ENCODE results near the gene MCTP1.

GRCh38 chr5:95070866-95071265, 214.0 kb downstream of the MCTP1 start:
- TF ChIP-seq TOX (CRISPR knock-in tag; IDR thresholded peaks at IDR 0.05; ENCODE audit: borderline replicate concordance) (no peak), ZNF565 (CRISPR knock-in tag; conservative IDR thresholded peaks at IDR 0.05; ENCODE audit: low read depth) (no peak), ESRRG (CRISPR knock-in tag; IDR thresholded peaks at IDR 0.05) (no peak), RARB (CRISPR knock-in tag; IDR thresholded peaks at IDR 0.05) (no peak), ZC3H10 (CRISPR knock-in tag; IDR thresholded peaks at IDR 0.05) (no peak), GLIS3 (CRISPR knock-in tag; IDR thresholded peaks at IDR 0.05) (no peak), ZFP30 (CRISPR knock-in tag; IDR thresholded peaks at IDR 0.05) (no peak), ZNF70 (CRISPR knock-in tag; IDR thresholded peaks at IDR 0.05) (no peak)
- TF ChIP-seq, protein P1, sequence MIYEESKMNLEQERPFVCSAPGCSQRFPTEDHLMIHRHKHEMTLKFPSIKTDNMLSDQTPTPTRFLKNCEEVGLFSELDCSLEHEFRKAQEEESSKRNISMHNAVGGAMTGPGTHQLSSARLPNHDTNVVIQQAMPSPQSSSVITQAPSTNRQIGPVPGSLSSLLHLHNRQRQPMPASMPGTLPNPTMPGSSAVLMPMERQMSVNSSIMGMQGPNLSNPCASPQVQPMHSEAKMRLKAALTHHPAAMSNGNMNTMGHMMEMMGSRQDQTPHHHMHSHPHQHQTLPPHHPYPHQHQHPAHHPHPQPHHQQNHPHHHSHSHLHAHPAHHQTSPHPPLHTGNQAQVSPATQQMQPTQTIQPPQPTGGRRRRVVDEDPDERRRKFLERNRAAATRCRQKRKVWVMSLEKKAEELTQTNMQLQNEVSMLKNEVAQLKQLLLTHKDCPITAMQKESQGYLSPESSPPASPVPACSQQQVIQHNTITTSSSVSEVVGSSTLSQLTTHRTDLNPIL (CRISPR knock-in tag; IDR thresholded peaks at IDR 0.05; ENCODE audit: low read depth) = no peak
- TF ChIP-seq, protein P2, sequence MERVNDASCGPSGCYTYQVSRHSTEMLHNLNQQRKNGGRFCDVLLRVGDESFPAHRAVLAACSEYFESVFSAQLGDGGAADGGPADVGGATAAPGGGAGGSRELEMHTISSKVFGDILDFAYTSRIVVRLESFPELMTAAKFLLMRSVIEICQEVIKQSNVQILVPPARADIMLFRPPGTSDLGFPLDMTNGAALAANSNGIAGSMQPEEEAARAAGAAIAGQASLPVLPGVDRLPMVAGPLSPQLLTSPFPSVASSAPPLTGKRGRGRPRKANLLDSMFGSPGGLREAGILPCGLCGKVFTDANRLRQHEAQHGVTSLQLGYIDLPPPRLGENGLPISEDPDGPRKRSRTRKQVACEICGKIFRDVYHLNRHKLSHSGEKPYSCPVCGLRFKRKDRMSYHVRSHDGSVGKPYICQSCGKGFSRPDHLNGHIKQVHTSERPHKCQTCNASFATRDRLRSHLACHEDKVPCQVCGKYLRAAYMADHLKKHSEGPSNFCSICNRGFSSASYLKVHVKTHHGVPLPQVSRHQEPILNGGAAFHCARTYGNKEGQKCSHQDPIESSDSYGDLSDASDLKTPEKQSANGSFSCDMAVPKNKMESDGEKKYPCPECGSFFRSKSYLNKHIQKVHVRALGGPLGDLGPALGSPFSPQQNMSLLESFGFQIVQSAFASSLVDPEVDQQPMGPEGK (CRISPR knock-in tag; IDR thresholded peaks at IDR 0.05; ENCODE audit: borderline replicate concordance) = no peak

Measured in SK-N-SH treated with all-trans-retinoic acid at 6 μM for 48 hours (cell line).